HG03039 (cell line): Measurements from ENCODE around the gene NOL4L.
"Not testable (repeated sequence)": the region's sequence is repeated elsewhere in the genome, so short reads cannot be mapped to it uniquely, and the experiment has no call there.

Source experiments
- ATAC-seq: cut with Tn5 transposase; IDR thresholded peaks from one replicate; pipeline ENCODE4 v1.9.1; 2021; ENCODE audit warnings: mild to moderate bottlenecking, moderate library complexity; ENCODE audit not compliant: unreplicated experiment

NOL4L gene

GRCh38 chr20:32597714-32598113, 12.6 kb upstream of the NOL4L start:
- no peak for ATAC-seq

GRCh38 chr20:32596681-32597252, 11.6 kb upstream of the NOL4L start:
- ATAC-seq: no peak

GRCh38 chr20:32595143-32595542, 10.0 kb upstream of the NOL4L start:
- no peak for ATAC-seq

GRCh38 chr20:32594669-32595068, 9.5 kb upstream of the NOL4L start:
- ATAC-seq: not testable (repeated sequence)

- no peak for ATAC-seq
These were observed 9.1 kb upstream of the NOL4L start for GRCh38 chr20:32594204-32594603.

GRCh38 chr20:32592616-32593015, 7.5 kb upstream of the NOL4L start:
- ATAC-seq: not testable (repeated sequence)

GRCh38 chr20:32592022-32592421, 6.9 kb upstream of the NOL4L start:
- no peak for ATAC-seq

GRCh38 chr20:32589769-32590168, 4.6 kb upstream of the NOL4L start:
- ATAC-seq: no peak

- no peak for ATAC-seq
These were observed 4.1 kb upstream of the NOL4L start for GRCh38 chr20:32589256-32589655.

- ATAC-seq: no peak
These were observed 2.9 kb upstream of the NOL4L start for GRCh38 chr20:32588040-32588439.

GRCh38 chr20:32586291-32586690, 1.2 kb upstream of the NOL4L start:
- ATAC-seq: no peak

GRCh38 chr20:32585586-32586127, 524 bp upstream of the NOL4L start:
- ATAC-seq: no peak

GRCh38 chr20:32583581-32584070, 1.5 kb downstream of the NOL4L start:
- no peak for ATAC-seq

GRCh38 chr20:32582659-32583580, 2.2 kb downstream of the NOL4L start:
- ATAC-seq: no peak

- ATAC-seq: no peak
These were observed 3.1 kb downstream of the NOL4L start for GRCh38 chr20:32581839-32582658.

GRCh38 chr20:32580970-32581838, 3.9 kb downstream of the NOL4L start:
- ATAC-seq: no peak

GRCh38 chr20:32580219-32580969, 4.7 kb downstream of the NOL4L start:
- no peak for ATAC-seq

- no peak for ATAC-seq
These were observed 6.2 kb downstream of the NOL4L start for GRCh38 chr20:32578840-32579390.

- ATAC-seq: not testable (repeated sequence)
These were observed 7.1 kb downstream of the NOL4L start for GRCh38 chr20:32578062-32578461.
